Lung (tissue), 12 donors: ENCODE results near the gene SLC6A13. TPM values are rescaled to one million over a fixed set of nuclear protein-coding genes. Genes with fewer than 3 reads are reported as not detected.

Experiments
- ATAC-seq: fragments of 200-7000 bp; cut with Tn5 transposase; one replicate; pipeline ENCODE4 v1.9.1; 2020; ENCODE audit warnings: moderate number of reproducible peaks; ENCODE audit not compliant: insufficient read depth, low FRiP score
- DNase-seq, 3 donors: peaks; one replicate each; pipeline ENCODE4 v3.0.0-alpha.2; 2013 to 2017
- H3K27ac ChIP-seq, 2 donors: one replicate each; pipeline ENCODE4 v1.5.1; 2013; ENCODE audit warnings: mild to moderate bottlenecking in 2 of 2, moderate library complexity in 2 of 2, control low read depth in 1 of 2, inconsistent platforms in 1 of 2, low read depth in 1 of 2, low read length in 1 of 2
- H3K27me3 ChIP-seq, 3 donors: one replicate each; pipeline ENCODE4 v1.5.1; 2013; ENCODE audit warnings: low read length in 2 of 3; ENCODE audit not compliant: control insufficient read depth in 3 of 3, insufficient read depth in 3 of 3
- H3K36me3 ChIP-seq, 4 donors: one replicate each; pipeline ENCODE4 v1.5.1; 2013; ENCODE audit warnings: low read length in 4 of 4, mild to moderate bottlenecking in 1 of 4, moderate library complexity in 1 of 4; ENCODE audit not compliant: control insufficient read depth in 4 of 4, insufficient read depth in 4 of 4
- H3K4me1 ChIP-seq, 5 donors: one replicate each; pipeline ENCODE4 v1.5.1; 2013; ENCODE audit warnings: low read length in 5 of 5, mild to moderate bottlenecking in 2 of 5, moderate library complexity in 1 of 5; ENCODE audit not compliant: control insufficient read depth in 5 of 5, insufficient read depth in 5 of 5
- H3K4me3 ChIP-seq: one replicate; pipeline ENCODE4 v1.5.1; 2013; ENCODE audit warnings: mild to moderate bottlenecking, control low read depth, moderate library complexity
- H3K9ac ChIP-seq, 2 donors: one replicate each; pipeline ENCODE4 v1.5.1; 2013; ENCODE audit warnings: low read length in 2 of 2, control low read depth in 1 of 2; ENCODE audit not compliant: insufficient read depth in 1 of 2
- H3K9me3 ChIP-seq, 4 donors: one replicate each; pipeline ENCODE4 v1.5.1; 2013; ENCODE audit warnings: low read length in 3 of 4, mild to moderate bottlenecking in 1 of 4, moderate library complexity in 1 of 4; ENCODE audit not compliant: control insufficient read depth in 4 of 4, insufficient read depth in 3 of 4
- CTCF ChIP-seq: IDR thresholded peaks from 2 replicates; pipeline ENCODE4 v1.5.1; 2012; ENCODE audit warnings: mild to moderate bottlenecking; ENCODE audit errors: control extremely low read depth, extremely low read depth
- WGBS, 2 donors: extraction: QIAGEN DNeasy Blood & Tissue Kit; methylation state at CpG; one replicate each; pipeline ENCODE4 v1.1.7; 2013; 5-methylcytosine and 5-hydroxymethylcytosine counted together
- polyA plus RNA-seq, 2 donors: library from polyadenylated mRNA; stranded (reverse); fragments of 200-250 nt; gene quantifications; one replicate each; pipeline ENCODE4 v1.2.1, GENCODE V29; 2013
- total RNA-seq, 2 donors: library from RNA; depleted of rRNA in 1 of 2; stranded (reverse); fragments of >200 nt in 1 of 2; gene quantifications; one replicate each; pipeline ENCODE4 v1.2.1, GENCODE V29; 2014 to 2021
- donor health status: control.
- donor health status: control.
- donor health status: Bipolar disorder and iron deficiency.
- donor health status: healthy.
- donor health status: DM: yes; HTN: yes; CAD: no.

SLC6A13 gene
- total and polyA plus RNA-seq, 4 donors, result 0.46 to 2.4 (median 1.0) TPM

GRCh38 chr12:227923-228845 lies 34.5 kb downstream of the SLC6A13 start:
- H3K4me1 ChIP-seq, result peaks cover 0 to 5% (median 0%) of the 10 kb centered on the region in 5 donors
- no peak overlapping the region for H3K4me3 ChIP-seq
- WGBS, 2 donors, result 83 to 87% methylated on average over 18 of the region's 18 CpGs
- H3K27me3 ChIP-seq, result no peaks in the 10 kb centered on the region
- no peaks in the 10 kb centered on the region for H3K36me3 ChIP-seq
- TF ChIP-seq CTCF, result no peak
- H3K9me3 ChIP-seq, result no peaks in the 10 kb centered on the region
- no peak overlapping the region for H3K27ac ChIP-seq
- no peak for DNase-seq
- ATAC-seq, result no peak
- no peak overlapping the region for H3K9ac ChIP-seq

GRCh38 chr12:227286-227915 lies 35.2 kb downstream of the SLC6A13 start:
- H3K36me3 ChIP-seq, result no peaks in the 10 kb centered on the region
- H3K4me1 ChIP-seq, result no peaks in the 10 kb centered on the region
- ATAC-seq (no peak), DNase-seq (no peak)
- H3K4me3 ChIP-seq, result no peak overlapping the region
- 90 to 91% methylated on average over 7 of the region's 7 CpGs for WGBS, 2 donors
- no peak overlapping the region for H3K9ac ChIP-seq
- H3K27ac ChIP-seq, result no peak overlapping the region
- no peaks in the 10 kb centered on the region for H3K27me3 ChIP-seq
- TF ChIP-seq CTCF, result no peak
- no peaks in the 10 kb centered on the region for H3K9me3 ChIP-seq

- 80 to 92% methylated on average over 14 of the region's 14 CpGs for WGBS, 2 donors
These were observed 36.2 kb downstream of the SLC6A13 start for GRCh38 chr12:226401-226800.

More at GRCh38 chr12:226401-226800, 36.2 kb downstream of the SLC6A13 start:
- H3K27me3 ChIP-seq, result no peaks in the 10 kb centered on the region
- H3K4me3 ChIP-seq, result no peak overlapping the region
- H3K9ac ChIP-seq, result no peak overlapping the region
- no peaks in the 10 kb centered on the region for H3K4me1 ChIP-seq
- ATAC-seq (no peak), DNase-seq (no peak)
- H3K27ac ChIP-seq, result no peak overlapping the region
- no peak for TF ChIP-seq CTCF
- no peaks in the 10 kb centered on the region for H3K9me3 ChIP-seq
- no peaks in the 10 kb centered on the region for H3K36me3 ChIP-seq
